HG03159 (cell line): ENCODE data around the gene MAD1L1.
A peak's percentile ranks its signal among the peaks of the same experiment; 100 is the strongest.

Experiments used
- ATAC-seq: cut with Tn5 transposase; IDR thresholded peaks from one replicate; pipeline ENCODE4 v1.9.1; 2021; ENCODE audit warnings: mild to moderate bottlenecking, moderate library complexity; ENCODE audit not compliant: unreplicated experiment

MAD1L1 gene

DNA sequence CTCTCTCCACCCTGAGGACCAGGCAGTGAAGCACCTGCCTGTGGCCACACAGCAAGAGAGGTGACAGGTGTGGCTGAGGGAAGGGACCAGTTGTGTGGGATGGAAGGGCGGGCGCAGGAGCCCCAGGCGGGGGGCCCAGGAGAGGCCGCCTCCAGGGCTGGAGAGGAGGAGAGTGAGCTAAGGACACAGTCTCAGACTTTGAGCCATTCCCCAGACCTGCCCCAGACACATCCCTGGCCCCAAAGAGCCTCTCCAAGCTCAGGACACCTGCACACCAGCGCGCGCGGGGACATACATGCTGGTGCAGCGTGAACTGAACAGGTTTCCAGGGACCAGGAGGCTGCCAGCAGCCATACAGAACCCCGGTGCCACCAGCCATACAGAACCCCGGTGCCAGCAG is 237.3 kb downstream of the MAD1L1 start:
- ATAC-seq, result no peak

DNA sequence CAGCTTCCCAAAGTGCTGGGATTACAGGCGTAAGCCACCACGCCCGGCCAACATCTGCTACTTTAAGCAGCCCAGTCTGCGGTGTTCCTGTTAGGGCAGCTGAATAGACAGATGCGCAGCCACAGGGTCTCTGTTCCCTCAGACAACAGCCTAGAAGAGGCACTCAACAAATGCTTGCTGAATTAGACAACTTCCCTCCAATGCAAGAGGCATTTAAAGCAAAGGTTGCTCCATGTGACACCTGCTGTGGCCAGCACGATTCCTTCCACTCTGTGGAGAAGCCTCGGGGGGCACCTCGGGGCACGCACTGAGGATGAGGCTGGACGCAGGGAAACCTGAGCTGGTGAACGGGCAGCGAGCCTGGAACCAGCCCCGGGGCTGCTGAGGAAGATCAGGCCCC is 237.8 kb downstream of the MAD1L1 start:
- ATAC-seq, result no peak

DNA sequence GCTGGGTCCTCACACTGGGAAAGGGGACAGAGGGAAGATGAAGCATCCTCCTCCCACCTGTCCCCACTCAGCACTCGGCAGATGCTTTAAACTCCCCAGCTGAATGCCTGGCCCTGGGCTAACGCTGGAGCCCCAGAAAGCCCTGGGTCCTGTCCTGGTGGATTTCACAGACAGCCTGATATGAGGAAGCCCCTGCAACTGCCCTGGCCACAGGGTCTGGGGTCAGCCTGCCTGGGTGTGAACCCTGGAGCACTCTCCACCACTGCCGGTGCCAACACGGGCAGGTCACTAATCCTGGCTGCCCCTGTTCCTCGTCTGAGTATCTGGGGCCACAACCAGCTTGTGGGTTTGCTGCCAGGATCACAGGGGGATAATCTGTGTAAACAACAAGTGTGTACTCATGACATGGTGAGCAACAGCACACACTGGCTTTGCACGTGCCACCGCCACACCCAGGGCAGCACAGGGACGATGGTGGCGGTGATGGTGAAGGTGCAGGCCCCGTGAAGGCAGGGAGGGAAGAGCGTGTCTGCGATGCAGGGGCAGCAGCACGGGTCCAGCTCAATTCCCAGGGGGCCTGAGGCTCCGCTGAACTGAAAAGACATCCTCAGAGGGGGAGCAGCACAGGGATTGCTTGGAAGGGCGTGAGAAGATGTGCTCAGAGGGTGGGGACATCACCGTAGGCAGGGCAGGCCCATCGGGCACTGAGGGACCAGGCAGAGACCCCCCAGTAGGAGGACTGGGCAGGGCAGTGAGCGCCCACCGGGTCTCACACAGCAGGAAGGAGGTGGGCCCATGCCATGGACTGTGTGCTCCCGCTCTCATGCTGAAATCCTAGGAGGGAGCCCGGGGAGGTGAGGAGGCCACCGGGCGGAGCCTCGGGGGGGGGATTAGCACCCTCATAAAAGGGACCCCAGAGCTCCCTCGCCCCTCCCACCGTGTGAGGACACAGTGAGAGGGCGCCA is 238.7 kb downstream of the MAD1L1 start:
- no peak for ATAC-seq

DNA sequence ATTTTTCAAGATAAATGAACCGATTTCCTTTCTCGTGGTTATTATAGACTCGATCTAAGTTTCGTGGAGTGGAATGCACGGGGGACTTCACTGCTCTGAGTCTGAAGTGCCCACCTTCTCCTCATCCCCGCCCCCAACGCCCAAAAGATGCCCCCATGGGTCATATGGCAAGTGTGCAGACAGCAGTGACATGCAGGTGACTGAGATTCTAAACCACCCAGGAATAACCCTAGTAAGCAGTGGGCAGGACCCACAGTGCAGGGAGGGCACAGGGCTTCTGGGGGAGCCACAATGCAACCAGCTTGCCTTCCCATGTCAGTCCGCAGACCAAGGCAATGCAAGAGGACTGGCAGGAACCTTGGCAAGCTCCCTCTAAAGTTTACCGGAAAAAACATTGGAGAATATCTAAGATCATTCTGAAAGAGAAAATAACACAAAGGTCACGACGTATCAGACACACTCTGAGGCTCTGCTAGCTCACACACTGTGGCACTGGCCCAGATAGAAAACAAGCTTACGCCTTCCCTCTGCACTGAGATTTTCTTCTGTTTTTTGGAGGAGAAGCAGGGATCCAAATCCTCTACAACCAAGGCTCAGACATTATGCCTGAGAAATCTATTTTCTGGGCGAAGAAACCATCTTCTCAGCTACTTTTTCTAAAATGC is 239.6 kb downstream of the MAD1L1 start:
- no peak for ATAC-seq

DNA sequence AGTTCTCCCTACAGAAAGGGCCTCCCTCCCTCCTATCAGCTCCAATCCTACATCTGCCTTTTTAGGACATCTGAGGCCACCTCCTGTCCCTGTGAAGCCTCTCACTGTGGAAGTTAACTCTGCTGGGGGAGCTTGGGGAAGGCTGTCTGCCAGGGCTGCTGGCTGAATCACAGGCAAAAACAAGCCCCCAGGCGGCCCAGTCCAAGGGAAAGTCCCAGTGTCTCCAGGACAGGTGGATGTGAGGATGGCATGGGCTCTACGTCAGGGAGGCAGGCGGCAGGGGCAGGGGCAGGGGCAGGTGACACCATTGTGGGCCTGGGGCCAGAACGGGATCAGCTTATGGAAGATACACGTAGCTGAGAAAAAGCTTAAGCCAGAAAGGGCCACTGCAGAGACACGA is 240.2 kb downstream of the MAD1L1 start:
- no peak for ATAC-seq

DNA sequence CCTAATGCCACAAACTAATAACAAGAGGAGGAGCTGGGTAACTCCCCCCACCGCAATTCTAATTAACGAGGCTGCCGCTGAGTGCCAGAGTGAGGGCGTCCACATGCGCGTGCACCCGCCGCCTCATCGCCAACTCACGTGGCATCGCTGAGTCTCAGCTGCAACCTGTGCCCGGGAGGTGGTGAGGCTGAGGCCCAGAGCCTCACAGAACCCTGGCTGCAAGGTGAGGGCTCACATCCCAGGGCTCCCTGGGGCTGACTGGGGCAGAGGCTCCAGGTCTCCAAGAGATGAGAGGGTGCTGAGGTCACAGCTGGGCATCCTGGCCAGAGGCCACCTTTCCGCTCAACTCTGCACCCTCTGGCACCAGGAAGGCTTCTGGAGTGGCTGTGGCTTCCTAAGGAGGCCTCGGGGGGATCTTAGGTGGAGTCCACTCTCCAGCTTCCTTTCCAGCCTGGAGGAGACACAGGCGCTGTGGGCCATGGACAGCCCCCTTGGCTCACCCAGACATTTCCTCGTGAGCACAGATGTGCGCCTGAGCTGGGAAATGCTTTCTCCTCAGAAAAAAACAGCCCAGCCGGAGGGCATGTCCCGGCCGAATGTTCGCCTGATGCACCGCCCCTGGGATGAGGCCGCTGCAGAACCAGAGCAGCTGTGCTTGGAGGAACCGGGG is 242.6 kb downstream of the MAD1L1 start:
- no peak for ATAC-seq

DNA sequence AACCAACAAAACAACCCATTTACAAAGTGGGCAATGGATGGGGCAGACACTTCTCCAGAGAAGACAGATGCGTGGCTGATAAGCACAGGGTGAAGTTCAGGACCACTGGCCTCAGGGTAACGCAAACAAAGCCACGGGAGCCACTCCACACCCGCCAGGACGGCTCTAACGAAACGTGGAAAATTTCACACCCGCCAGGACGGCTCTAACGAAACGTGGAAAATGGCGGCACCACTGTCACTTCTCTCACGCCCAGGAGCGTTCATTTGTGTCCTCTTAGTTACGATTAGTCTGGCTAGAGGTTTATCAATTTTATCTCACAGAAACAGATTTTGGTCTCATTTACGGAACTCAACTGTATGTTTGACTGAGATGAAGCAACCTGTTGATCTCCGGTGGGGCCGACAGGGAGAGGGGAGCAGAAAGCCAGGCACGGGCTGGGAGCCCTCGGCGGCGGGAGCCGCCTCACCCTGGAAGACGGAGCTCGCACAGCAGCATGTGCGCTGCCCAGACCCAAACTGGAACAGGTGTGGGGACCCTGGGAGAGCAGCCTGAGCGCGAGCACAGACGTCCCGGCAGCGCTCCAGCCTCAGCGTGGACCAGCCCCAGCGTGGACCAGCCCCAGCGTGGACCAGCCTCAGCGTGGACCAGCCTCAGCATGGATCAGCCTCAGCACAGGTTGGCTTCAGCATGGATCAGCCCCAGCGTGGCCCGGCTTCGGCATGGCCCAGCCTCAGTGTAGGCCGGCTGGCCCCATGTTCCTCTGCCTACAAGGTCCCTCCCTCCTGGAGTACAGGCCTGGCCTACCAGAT is 243.5 kb downstream of the MAD1L1 start:
- no peak for ATAC-seq

DNA sequence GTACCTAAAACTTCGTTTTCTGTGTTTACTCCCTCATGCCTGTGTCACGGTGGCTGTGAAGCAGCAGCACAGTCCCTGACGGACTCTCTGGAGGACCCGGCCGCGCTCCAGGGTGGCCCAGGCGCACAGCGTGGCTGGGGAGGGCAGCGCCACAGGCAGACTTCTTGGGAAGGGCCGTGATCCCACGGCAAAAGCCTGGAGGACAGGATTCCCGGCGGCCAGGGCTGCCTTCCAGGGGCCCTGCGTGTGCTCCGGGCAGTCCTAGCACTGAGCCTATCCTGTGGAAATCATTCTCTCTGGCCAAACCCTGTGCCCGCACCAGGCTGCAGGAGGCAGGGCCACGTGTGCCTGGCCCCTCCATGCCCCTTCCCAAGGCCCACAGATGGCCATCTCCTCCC is 244.2 kb downstream of the MAD1L1 start:
- no peak for ATAC-seq

DNA sequence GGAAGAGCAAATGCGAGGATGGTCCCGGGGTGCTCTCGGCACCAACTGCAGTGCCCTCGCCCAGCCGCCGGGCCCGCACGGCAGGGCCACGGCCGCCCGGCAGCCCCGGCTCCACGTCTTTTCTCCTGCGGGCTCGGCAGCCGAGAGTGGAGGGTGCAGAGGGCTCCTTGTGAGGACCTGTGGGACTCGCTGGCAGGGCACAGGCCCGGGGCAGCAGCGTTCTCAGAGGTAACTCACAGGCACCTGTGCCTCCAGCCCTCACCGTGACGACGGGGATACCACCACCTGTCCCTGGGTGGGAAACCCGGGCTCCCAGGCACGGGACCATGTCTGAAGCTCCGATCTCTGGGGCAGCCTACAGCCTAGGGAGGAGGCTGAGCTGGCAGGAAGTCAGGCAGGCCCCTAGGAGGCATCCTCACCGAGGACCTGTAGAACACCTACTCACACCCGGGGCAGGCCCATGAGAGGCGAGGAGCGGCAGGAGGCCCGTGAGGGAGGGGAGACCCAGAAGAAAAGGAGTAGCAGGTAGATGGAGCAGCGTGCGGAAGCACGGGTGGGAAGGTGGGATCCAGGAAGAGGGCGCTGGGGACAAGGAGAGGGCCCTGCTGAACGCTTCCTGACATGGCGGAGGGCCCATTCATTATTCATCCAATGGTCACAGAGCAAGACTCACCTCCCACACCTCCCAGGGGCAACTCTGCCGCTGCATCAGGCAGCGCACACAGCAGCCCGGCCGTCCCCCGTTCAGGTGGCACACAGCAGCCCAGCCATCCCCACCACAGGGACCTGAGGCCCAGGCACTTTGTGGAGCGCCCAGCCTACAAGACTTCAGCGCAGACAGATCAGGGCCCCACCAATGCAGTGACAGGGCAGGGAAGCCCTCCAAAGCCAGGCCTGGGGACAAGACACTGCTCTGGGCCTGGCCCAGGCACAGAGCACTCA is 244.9 kb downstream of the MAD1L1 start:
- ATAC-seq, result no peak

DNA sequence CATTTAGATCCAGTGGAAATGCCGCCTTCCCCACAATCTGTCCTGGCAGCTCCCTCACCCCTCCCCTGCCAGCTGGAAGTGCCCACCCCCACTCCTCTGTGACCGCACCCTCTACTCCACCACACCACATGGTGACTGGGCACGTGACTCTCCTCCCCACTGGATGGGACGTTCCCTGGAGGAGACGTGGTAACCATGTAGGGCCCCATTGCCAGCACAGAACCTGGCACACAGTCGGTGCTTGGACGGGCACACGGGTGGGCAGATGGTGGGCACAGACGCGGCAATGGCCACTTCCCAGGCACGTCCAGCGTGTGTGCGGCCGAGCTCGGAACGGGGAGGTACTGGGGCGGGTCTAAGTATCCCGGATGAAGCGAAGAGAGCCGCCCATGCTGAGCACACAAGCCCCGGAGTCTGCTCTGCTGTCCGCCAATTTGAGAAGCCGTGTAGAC is 245.6 kb downstream of the MAD1L1 start:
- no peak for ATAC-seq

DNA sequence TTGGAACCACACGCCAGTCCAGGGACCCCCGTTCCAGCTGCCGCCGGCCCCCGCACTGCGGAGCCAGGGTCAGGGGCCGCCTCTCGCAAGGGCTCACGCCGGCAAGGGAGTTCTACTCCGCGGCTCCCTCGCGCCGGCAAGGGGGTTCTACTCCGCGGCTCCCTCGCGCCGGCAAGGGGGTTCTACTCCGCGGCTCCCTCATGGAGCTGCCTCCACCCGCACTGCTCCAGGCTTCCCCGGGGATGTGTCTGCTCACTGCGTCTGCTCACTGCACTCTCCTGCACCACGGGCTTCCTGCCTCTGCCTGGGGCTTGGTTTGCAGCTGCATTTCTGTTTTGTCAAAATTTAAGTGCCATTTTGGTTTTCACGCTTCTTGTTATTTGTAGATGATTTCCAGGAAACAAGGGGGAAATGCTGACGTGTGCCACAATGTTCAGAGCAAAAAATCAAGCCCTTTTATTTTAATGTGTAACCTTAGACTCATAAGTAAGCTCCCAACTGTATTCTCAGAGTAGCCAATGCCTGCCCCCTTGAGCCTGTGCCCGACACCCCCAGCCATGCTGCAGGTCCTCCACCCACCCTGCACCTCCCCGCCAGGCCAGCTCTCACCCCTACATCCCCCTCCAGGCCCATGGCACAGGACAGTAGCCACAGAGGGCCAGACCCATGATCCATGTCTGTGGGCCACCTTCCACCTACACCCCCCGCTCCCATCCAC is 246.2 kb downstream of the MAD1L1 start:
- ATAC-seq, result no peak

DNA sequence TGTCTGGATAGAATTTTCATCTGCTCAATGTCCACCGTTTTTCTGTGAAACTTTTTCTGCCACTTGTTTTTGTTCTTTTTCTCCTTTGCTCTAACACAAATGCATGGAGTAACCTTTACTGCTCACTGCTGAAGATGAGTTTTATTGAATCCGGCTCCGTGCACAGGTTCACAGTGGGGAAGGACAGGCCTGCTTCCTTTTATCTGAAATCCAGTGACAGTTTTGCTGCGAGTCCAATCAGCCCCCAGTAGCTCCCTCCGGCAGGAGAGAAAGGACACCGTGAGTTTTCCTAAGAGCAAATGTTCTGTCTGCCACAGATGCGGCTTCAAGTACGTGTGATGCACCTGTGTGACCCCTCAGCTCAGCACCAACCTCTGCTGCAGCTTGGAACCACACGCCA is 246.8 kb downstream of the MAD1L1 start:
- no peak for ATAC-seq

DNA sequence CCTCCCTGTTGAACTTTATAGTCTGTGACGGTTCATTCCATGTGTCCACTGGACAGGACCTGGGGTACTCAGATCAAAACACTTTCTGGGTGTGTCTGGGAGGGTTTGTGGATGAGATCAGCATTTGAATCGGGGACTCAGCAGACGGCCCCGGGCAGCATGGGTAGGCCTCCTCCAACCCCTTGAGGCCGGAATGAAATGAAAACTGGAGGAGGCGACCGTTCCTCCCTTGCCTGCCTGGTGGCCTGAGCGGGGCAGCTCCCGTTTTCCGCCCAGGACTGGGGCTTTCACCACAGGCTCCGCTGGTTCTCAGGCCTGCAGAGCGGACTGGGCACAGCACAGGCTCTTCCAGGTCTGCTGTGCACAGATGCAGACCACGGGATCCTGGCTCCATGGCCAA is 247.7 kb downstream of the MAD1L1 start:
- ATAC-seq, result no peak

DNA sequence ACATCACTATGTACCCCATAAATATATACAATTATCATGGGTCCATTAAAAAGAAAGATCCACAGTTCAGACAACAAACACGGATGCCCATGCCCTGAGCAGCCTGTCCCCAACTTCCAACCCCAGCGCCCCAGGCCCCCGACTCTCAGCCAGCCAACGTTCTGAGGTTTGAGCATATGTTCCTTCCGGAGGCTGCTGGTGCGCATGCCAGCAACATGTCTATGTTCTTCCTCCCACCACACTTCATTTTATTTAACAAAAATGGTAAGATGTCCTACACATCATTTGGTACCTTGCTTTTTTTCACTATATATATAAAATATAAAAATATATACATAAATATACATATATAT is 250.9 kb downstream of the MAD1L1 start:
- ATAC-seq, result no peak

DNA sequence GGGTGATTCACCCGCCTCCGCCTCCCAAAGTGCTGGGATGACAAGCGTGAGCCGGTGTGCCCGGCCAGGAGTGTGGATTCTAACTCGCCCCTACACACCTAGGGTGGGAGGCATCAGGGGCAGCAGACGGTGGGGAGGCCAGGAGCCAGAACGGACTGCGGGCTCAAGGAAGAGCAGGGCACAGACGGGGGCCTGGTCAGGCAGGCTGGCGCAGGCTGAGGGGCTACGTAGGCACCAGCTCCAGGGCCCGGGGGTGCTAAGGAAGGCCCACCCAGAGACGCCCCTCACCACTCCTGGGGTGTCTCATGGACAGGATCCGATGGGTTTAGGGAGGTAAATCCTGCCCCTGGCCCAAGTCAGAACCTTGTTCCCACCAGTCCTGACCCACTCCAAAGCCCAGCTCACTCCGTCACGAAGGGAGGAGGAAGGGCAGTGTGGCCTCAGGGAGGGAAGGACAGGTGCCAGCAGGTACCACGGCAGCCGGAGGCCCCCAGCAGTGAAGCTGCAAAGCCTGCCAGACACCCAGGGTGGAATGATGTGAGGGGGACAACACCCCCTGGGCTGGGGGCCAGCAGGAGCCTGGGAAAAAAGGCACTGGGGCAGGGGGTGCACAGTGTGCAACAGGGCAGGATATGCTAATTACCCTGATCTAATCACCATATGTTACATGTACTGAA is 251.4 kb downstream of the MAD1L1 start:
- no peak for ATAC-seq

DNA sequence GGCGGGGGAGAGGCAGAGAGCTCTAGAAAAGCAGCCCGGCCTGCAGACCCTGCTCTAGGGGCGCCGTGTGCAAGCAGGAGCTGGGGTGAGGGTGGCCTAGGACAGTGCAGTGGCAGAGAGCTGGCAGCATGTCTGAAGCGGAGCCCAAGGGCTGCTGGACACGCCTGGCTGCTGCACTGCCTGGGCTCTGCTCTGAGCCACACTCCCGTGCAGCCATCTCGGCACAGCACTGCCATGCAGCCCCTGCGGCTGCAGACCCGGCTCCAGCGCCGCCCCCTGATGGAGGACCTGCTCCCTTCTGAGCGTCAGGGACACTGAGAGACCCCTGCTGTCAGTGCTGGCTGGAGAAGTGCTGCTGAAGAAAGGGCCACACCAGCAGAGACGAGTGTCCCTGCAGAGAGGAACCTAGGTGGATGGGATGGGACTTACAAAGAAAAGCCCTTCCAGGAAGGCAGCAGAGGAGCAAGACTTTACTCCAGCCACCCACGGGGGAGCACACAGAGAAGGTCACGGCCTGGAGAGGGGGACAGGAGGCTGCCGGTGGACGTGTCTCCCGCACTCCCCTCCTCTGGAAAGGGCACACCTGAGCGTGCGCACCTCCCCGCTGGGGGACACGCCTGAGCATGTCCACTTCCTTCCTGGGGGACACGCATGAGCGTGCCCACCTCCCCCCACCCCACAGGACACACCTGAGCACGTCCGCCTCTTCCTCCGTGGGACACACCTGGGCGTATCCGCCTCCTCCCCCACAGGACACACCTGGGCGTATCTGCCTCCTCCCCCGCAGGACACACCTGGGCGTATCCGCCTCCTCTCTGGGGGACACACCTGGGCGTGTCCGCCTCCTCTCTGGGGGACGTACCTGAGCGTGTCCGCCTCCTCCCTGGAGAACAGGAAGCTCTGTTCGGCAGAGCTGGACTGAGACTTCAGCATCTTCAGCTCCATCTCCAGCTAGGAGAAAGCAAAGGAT is 252.9 kb downstream of the MAD1L1 start:
- ATAC-seq, result peak; percentile 90
